Measurements from ENCODE around the gene EPB41. TPM values are rescaled to one million over a fixed set of nuclear protein-coding genes. Genes with fewer than 3 reads are reported as not detected.

Gene EPB41
- total RNA-seq, 1 donor from 2014 or later: 32.4 TPM

GRCh38 chr1:29162025-29162424 is 247.7 kb downstream of the EPB41 start:
- DNase-seq (ENCODE audit: extremely low read depth, low read depth, low spot score): no peak

- DNase-seq (ENCODE audit: extremely low read depth, low read depth, low spot score): no peak
Measured at GRCh38 chr1:29162476-29163138, 248.2 kb downstream of the EPB41 start.

- DNase-seq (ENCODE audit: extremely low read depth, low read depth, low spot score): no peak
Measured at GRCh38 chr1:29164588-29164987, 250.2 kb downstream of the EPB41 start.

- DNase-seq (ENCODE audit: extremely low read depth, low read depth, low spot score): no peak
Measured at GRCh38 chr1:29166291-29166878, 252.0 kb downstream of the EPB41 start.

GRCh38 chr1:29167904-29168303 is 253.5 kb downstream of the EPB41 start:
- no peak for DNase-seq (ENCODE audit: extremely low read depth, low read depth, low spot score)

Other genes starting within 250 kb of the EPB41 start
- gene GMEB1, start 245.8 kb upstream of the EPB41 start, total RNA-seq: 9.7 and 12.0 TPM in 2 replicates
- 69.2 and 80.0 TPM in 2 replicates for gene YTHDF2, start 177.6 kb upstream of the EPB41 start, total RNA-seq
- gene OPRD1, start 102.4 kb upstream of the EPB41 start, total RNA-seq: under 0.01 TPM in 1 of 2 replicates, not detected in the other
- gene TMEM200B, start 209.3 kb downstream of the EPB41 start, total RNA-seq: 0.41 and 2.4 TPM in 2 replicates

All from glomerular endothelial cell (primary cell).